HT-29 (cell line): ENCODE data around the gene OR6C65. TPM values are rescaled to one million over a fixed set of nuclear protein-coding genes. Genes with fewer than 3 reads are reported as not detected.

ENCODE experiments used
- DNase-seq: peaks from one replicate; pipeline ENCODE4 v3.0.0-alpha.2; 2015; ENCODE audit warnings: low spot score
- total RNA-seq: library from RNA; depleted of rRNA; stranded (reverse); fragments of >200 nt; shearing (Covaris generic); gene quantifications from 2 replicates; pipeline ENCODE4 v1.2.3, GENCODE V29; 2014; rRNA removed

The OR6C65 gene
- total RNA-seq, 1 experiment from 2014 or later: not detected

GRCh38 chr12:55445357-55445756 is 45.0 kb downstream of the OR6C65 start:
- no peak for DNase-seq

- DNase-seq: no peak
Observed at GRCh38 chr12:55446326-55446725, 46.0 kb downstream of the OR6C65 start.

GRCh38 chr12:55448825-55449224 is 48.5 kb downstream of the OR6C65 start:
- DNase-seq: no peak

Other genes with a start within 250 kb of the OR6C65 start
- not detected in 2 replicates for gene OR10A7, start 179.5 kb upstream of the OR6C65 start, total RNA-seq
- gene OR6C74, start 155.9 kb upstream of the OR6C65 start, total RNA-seq: not detected in 2 replicates
- not detected in 2 replicates for gene OR6C6, start 104.0 kb upstream of the OR6C65 start, total RNA-seq
- gene OR6C1, start 86.2 kb upstream of the OR6C65 start, total RNA-seq: not detected in 2 replicates
- not detected in 2 replicates for gene OR6C3, start 69.8 kb upstream of the OR6C65 start, total RNA-seq
- gene OR6C75, start 37.6 kb upstream of the OR6C65 start, total RNA-seq: not detected in 2 replicates
- gene OR6C76, start 25.7 kb downstream of the OR6C65 start, total RNA-seq: not detected in 2 replicates
- not detected in 2 replicates for gene OR6C2, start 43.5 kb downstream of the OR6C65 start, total RNA-seq
- not detected in 2 replicates for gene OR6C70, start 69.6 kb downstream of the OR6C65 start, total RNA-seq
- gene OR6C68, start 91.8 kb downstream of the OR6C65 start, total RNA-seq: not detected in 2 replicates
- gene OR6C4, start 149.1 kb downstream of the OR6C65 start, total RNA-seq: not detected in 2 replicates
- gene OR2AP1, start 171.9 kb downstream of the OR6C65 start, total RNA-seq: not detected in 2 replicates
- not detected in 2 replicates for gene OR10P1, start 236.4 kb downstream of the OR6C65 start, total RNA-seq